HEK293T (cell line): ENCODE data around the gene ZDHHC19.
"Not testable (repeated sequence)": the region's sequence is repeated elsewhere in the genome, so short reads cannot be mapped to it uniquely, and the experiment has no call there.

Experiments
- CTCF ChIA-PET: fragments of 350-600 bp; formaldehyde crosslinking; extraction: SDS; loops from one replicate; lab custom pipeline; 2021; ENCODE audit warnings: antibody characterized with exemption, inconsistent platforms; lab: Yijun Ruan, JAX
- POLR2A ChIA-PET: fragments of 350-600 bp; formaldehyde crosslinking; extraction: SDS; loops from one replicate; lab custom pipeline; 2020; ENCODE audit warnings: antibody characterized with exemption, inconsistent platforms; lab: Yijun Ruan, JAX
- DNase-seq: peaks from one replicate; pipeline ENCODE4 v3.0.0; 2012; ENCODE audit warnings: mixed read lengths; ENCODE audit errors: extremely low spot score
- ARNT ChIP-seq: fragments of 450-650 bp; IDR thresholded peaks from 2 replicates; pipeline ENCODE4 v1.6.1; 2017; ENCODE audit warnings: mild to moderate bottlenecking
- BHLHE40 ChIP-seq: fragments of 450-650 bp; IDR thresholded peaks from 2 replicates; pipeline ENCODE4 v1.6.1; 2016; ENCODE audit warnings: mild to moderate bottlenecking, moderate library complexity, borderline replicate concordance
- CTBP1 ChIP-seq: fragments of 450-650 bp; IDR thresholded peaks from 2 replicates; pipeline ENCODE4 v1.6.1; 2016; ENCODE audit warnings: borderline replicate concordance
- ELF4 ChIP-seq: fragments of 450-650 bp; IDR thresholded peaks from 2 replicates; pipeline ENCODE4 v1.6.1; 2017; ENCODE audit warnings: antibody characterized with exemption
- FOXA1 ChIP-seq: fragments of 450-650 bp; IDR thresholded peaks from 2 replicates; pipeline ENCODE4 v1.6.1; 2016; ENCODE audit warnings: mild to moderate bottlenecking
- FOXK2 ChIP-seq: fragments of 450-650 bp; IDR thresholded peaks from 2 replicates; pipeline ENCODE4 v1.6.1; 2016; ENCODE audit warnings: mild to moderate bottlenecking
- FOXM1 ChIP-seq: fragments of 450-650 bp; IDR thresholded peaks from 2 replicates; pipeline ENCODE4 v1.6.1; 2017; ENCODE audit warnings: mild to moderate bottlenecking, borderline replicate concordance
- HDGF ChIP-seq: fragments of 450-650 bp; IDR thresholded peaks from 2 replicates; pipeline ENCODE4 v1.6.1; 2017; ENCODE audit warnings: antibody characterized with exemption, borderline replicate concordance
- L3MBTL2 ChIP-seq: fragments of 450-650 bp; conservative IDR thresholded peaks from 2 replicates; pipeline ENCODE4 v1.6.1; 2016; ENCODE audit warnings: mild to moderate bottlenecking
- LEF1 ChIP-seq: fragments of 450-650 bp; IDR thresholded peaks from 2 replicates; pipeline ENCODE4 v1.6.1; 2017; ENCODE audit warnings: mild to moderate bottlenecking, borderline replicate concordance
- NFRKB ChIP-seq: fragments of 450-650 bp; IDR thresholded peaks from 2 replicates; pipeline ENCODE4 v1.6.1; 2016; ENCODE audit warnings: mild to moderate bottlenecking, moderate library complexity
- SP1 ChIP-seq: fragments of 450-650 bp; IDR thresholded peaks from 2 replicates; pipeline ENCODE4 v1.6.1; 2017
- SUZ12 ChIP-seq: fragments of 450-650 bp; IDR thresholded peaks from 2 replicates; pipeline ENCODE4 v1.6.1; 2016; ENCODE audit warnings: mild to moderate bottlenecking
- TARDBP ChIP-seq: fragments of 450-650 bp; IDR thresholded peaks from 2 replicates; pipeline ENCODE4 v1.6.1; 2016
- ZNF384 ChIP-seq: fragments of 450-650 bp; IDR thresholded peaks from 2 replicates; pipeline ENCODE4 v1.6.1; 2016
- TF ChIP-seq, protein P1 (sequence below): fragments of 450-650 bp; IDR thresholded peaks from 2 replicates; pipeline ENCODE4 v1.6.1; 2016

Gene ZDHHC19, protein sequence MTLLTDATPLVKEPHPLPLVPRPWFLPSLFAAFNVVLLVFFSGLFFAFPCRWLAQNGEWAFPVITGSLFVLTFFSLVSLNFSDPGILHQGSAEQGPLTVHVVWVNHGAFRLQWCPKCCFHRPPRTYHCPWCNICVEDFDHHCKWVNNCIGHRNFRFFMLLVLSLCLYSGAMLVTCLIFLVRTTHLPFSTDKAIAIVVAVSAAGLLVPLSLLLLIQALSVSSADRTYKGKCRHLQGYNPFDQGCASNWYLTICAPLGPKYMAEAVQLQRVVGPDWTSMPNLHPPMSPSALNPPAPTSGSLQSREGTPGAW

DNA sequence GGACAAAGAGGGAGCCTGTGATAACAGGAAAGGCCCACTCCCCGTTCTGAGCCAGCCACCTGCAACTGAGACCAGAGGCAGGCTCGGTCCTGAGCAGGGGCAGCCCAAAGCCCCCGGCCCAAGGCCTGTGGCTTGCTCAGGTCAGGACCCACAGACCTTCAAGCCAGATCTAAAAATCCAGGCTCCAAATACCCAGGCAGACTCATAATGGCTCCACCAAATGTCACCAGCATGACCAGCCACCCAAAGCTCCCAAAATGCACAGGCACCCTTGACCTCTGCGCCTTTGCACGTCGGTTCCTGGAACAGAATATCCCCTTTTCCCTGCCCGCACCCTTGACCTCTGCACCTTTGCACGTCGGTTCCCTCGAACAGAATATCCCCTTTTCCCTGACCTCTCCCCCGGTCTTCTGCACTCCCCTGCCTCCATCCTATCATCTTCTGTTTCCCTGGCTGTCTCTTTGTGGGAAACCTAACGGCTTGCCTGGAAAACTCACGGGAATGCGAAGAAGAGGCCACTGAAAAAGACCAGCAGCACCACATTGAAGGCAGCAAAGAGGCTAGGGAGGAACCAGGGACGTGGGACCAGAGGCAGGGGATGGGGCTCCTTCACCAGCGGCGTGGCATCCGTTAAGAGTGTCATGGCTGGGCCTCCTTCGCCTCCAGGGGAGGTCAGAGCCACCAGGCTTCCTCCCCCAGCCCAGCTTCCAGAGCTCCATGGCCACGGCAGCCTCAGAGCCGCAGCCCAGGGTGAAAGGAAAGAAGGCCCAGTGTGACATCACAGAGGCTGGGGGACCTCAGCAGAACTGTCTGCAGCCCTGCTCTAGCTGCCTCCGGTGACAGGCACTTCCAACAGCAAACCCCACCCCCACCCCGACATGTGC lies at the start of gene ZDHHC19:
TSS of gene ZDHHC19 (minus strand) at position 728 of the 884 bp plus-strand sequence. CDS start at position 643, 85 bp downstream.
- CTCF ChIA-PET, result no interaction called here
- POLR2A ChIA-PET, result interaction anchor here (0.6 kb wide), 1 partner anchor 247 kb away, joined by 3 read pairs; no protein-coding TSS in a partner anchor

DNA sequence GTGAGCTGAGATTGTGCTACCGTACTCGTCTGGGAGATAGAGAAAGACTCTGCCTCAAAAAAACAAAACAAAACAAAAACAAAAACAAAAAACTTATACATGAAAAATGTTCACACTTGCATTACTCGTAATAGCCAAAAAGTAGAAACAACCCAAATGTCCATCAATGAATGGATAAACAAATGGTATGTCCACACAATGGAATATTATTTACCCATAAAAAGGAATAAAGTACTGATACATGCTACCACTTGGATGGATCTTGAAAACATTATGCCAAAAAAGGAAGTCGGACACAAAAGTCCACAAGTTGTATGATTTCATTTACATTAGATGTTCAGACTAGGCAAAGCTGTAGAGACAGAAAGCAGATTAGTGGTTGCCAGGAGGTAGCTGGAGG lies 49.6 kb upstream of the ZDHHC19 start:
- no peak for TF ChIP-seq LEF1
- no peak for TF ChIP-seq FOXK2
- no peak for TF ChIP-seq BHLHE40
- TF ChIP-seq, protein P1, sequence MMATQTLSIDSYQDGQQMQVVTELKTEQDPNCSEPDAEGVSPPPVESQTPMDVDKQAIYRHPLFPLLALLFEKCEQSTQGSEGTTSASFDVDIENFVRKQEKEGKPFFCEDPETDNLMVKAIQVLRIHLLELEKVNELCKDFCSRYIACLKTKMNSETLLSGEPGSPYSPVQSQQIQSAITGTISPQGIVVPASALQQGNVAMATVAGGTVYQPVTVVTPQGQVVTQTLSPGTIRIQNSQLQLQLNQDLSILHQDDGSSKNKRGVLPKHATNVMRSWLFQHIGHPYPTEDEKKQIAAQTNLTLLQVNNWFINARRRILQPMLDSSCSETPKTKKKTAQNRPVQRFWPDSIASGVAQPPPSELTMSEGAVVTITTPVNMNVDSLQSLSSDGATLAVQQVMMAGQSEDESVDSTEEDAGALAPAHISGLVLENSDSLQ, result no peak
- no peak for TF ChIP-seq HDGF
- no peak for TF ChIP-seq NFRKB
- TF ChIP-seq SUZ12, result no peak
- TF ChIP-seq L3MBTL2, result no peak
- TF ChIP-seq SP1, result no peak
- TF ChIP-seq ZNF384, result no peak
- TF ChIP-seq ARNT, result no peak
- TF ChIP-seq ELF4, result no peak
- TF ChIP-seq FOXM1, result no peak
- no peak for TF ChIP-seq FOXA1
- TF ChIP-seq TARDBP, result no peak
- TF ChIP-seq CTBP1, result no peak
- DNase-seq, result no peak
- CTCF ChIA-PET, result no interaction called here
- POLR2A ChIA-PET, result no interaction called here

More for the DNA sequence above, at the start of gene ZDHHC19:
- DNase-seq, result no peak
- TF ChIP-seq LEF1, result no peak
- TF ChIP-seq L3MBTL2, result no peak
- TF ChIP-seq SP1, result no peak
- TF ChIP-seq FOXK2, result no peak

DNA sequence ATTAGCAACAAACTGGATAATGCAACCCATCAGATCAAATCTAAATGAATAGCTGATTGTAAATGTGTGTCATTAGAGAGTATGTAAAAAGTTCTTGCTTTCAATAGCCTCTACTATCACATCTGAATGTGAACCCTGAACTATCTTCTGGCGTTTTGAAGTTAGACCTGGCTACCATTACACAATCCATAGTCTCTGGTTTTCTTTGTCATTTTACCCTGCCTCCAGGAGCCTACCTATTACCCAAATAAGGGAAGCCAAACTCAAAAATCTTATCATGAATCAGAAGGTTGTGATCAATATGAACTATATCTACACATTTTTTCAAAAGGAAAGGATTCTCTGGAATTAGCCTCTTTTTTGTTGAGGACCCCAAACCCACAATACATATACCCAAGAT lies 44.6 kb upstream of the ZDHHC19 start:
- DNase-seq, result no peak
- ChIA-PET CTCF (no interaction called here), POLR2A (no interaction called here)
- TF ChIP-seq HDGF (no peak), FOXA1 (no peak), ELF4 (no peak), FOXM1 (no peak), SUZ12 (no peak), ZNF384 (no peak), TARDBP (no peak), BHLHE40 (no peak), FOXK2 (no peak), SP1 (no peak), ARNT (no peak)
- TF ChIP-seq, protein P1, result no peak

DNA sequence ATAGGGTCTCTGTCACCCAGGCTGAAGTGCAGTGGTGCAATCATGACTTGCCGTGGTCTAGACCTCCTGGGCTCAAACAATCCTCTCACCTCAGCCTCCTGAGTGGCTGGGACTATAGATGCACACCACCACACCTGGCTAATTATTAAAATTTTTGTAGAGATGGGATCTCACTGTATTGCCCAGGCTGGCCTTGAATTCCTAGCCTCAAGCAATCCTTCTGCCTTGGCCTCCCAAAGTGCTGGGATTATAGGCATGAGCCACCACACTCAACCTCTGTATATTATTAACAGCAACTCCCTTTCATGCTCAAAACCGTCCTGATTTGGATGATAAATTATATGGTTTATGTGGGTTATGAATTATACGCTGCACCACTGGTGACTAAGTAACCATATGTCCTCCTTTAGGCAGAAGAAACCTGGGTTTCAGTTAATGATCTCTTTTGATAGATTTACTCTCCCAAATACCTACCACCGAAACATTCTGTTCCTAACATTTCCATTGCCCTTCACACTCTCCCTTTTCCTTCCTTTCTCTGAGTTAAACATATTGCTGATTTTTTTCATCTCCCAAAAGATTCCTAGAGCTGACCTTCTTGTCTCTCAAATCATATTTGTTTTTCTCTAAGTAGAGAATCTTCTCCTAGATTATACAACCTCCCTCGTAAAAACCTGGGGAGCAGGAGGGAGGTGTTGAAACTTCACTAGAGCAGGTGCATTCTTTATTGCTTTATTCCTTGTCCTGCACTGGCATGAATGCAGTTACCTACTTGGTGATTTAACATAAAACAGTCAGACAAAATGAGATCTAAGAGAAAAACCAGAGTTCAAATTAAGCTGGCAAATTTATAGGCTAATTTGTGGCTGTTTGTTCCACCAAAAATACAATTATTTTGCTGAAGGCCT lies 43.4 kb upstream of the ZDHHC19 start:
- TF ChIP-seq SP1 (no peak), HDGF (no peak), TARDBP (no peak), ELF4 (no peak), SUZ12 (no peak), FOXM1 (no peak), BHLHE40 (no peak), NFRKB (no peak), ZNF384 (no peak)
- ChIA-PET POLR2A (no interaction called here), CTCF (interaction anchor here (0.6 to 1.4 kb wide), 4 partner anchors 189 to 264 kb away, joined by 3 to 6 read pairs (median 4); no protein-coding TSS in a partner anchor)
- no peak for DNase-seq

DNA sequence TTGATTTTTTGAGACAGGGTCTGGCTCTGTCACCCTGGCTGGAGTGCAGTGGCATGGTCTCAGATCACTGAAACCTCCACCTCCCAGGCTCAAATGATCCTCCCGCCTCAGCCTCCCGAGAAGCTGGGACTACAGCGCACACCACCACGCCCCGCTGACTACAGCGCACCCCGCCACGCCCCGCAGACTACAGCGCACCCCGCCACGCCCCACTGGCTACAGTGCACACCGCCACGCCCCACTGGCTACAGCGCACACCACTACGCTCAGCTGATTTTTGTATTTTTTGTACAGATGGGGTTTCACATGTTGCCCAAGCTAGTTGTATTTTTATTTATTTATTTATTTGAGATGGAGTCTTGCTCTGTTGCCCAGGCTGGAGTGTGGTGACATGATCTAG lies 40.7 kb upstream of the ZDHHC19 start:
- CTCF ChIA-PET, result no interaction called here
- TF ChIP-seq FOXA1 (no peak), CTBP1 (no peak), ELF4 (no peak), LEF1 (no peak), FOXM1 (no peak)
- POLR2A ChIA-PET, result no interaction called here
- no peak for DNase-seq

DNA sequence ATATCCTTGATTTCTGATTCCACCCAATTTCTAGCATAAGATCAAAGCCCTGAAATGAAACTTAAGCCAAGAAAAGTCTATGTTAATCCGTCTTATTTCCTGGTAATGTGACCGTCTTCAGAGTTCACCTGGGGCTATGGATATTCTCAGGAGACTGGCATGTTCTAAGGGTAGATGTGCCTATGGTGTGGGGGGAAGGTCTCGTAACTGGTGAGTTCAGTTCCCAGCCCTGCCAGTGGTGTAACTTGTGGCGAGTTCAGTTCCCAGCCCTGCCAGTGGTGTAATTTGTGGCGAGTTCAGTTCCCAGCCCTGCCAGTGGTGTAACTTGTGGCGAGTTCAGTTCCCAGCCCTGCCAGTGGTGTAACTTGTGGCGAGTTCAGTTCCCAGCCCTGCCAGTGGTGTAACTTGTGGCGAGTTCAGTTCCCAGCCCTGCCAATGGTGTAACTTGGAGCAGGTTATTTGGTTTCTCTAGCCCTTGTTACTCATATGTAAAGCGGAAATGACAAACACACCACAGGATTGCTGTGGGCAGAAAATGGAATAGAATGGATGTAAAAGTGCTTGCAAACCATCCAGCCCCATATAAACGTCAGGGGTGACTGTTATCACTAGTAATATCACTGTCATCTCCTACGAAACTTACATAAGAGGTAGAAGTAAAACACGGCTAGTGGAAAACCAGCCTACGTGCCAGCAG lies 35.6 kb upstream of the ZDHHC19 start:
- DNase-seq, result no peak
- TF ChIP-seq ELF4, result no peak
- no peak for TF ChIP-seq BHLHE40
- TF ChIP-seq FOXK2, result no peak
- no peak for TF ChIP-seq SP1
- no peak for TF ChIP-seq ZNF384
- TF ChIP-seq TARDBP, result no peak
- TF ChIP-seq HDGF, result no peak
- no peak for TF ChIP-seq L3MBTL2
- TF ChIP-seq FOXA1, result no peak
- no peak for TF ChIP-seq CTBP1
- CTCF ChIA-PET, result no interaction called here
- POLR2A ChIA-PET, result no interaction called here

DNA sequence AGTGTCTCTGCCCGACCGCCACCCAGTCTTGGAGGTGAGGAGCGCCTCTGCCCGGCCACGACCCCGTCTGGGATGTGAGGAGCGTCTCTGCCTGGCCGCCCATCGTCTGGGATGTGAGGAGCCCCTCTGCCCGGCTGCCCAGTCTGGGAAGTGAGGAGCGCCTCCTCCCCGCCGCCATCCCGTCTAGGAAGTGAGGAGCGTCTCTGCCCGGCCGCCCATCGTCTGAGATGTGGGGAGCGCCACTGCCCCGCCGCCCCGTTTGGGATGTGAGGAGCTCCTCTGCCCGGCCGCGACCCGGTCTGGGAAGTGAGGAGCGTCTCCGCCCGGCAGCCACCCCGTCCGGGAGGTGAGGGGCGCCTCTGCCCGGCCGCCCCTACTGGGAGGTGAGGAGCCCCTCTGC lies 33.0 kb upstream of the ZDHHC19 start:
- CTCF ChIA-PET, POLR2A ChIA-PET, DNase-seq: not testable (repeated sequence)
